ENCODE measurements around the gene RNF115.

GRCh38 chr1:145828367-145829026 is 4.6 kb upstream of the RNF115 start:
- TF ChIP-seq NFRKB (IDR thresholded peaks at IDR 0.05) = no peak
- TF ChIP-seq KDM5A (IDR thresholded peaks at IDR 0.05; ENCODE audit: borderline replicate concordance, low read length) = no peak
- TF ChIP-seq, protein P1, sequence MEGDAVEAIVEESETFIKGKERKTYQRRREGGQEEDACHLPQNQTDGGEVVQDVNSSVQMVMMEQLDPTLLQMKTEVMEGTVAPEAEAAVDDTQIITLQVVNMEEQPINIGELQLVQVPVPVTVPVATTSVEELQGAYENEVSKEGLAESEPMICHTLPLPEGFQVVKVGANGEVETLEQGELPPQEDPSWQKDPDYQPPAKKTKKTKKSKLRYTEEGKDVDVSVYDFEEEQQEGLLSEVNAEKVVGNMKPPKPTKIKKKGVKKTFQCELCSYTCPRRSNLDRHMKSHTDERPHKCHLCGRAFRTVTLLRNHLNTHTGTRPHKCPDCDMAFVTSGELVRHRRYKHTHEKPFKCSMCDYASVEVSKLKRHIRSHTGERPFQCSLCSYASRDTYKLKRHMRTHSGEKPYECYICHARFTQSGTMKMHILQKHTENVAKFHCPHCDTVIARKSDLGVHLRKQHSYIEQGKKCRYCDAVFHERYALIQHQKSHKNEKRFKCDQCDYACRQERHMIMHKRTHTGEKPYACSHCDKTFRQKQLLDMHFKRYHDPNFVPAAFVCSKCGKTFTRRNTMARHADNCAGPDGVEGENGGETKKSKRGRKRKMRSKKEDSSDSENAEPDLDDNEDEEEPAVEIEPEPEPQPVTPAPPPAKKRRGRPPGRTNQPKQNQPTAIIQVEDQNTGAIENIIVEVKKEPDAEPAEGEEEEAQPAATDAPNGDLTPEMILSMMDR (CRISPR knock-in tag; IDR thresholded peaks at IDR 0.05) = no peak

Measured in HepG2 (cell line).